NCI-H1436 treated with DMSO at 0.1 percent for 48 hours (cell line): Measurements from ENCODE around the gene OBSL1.

Experiments used
- DNase-seq: peaks from one replicate; lab custom pipeline; 2025; lab: John Stamatoyannopoulos, UW

Gene OBSL1

GRCh38 chr2:219565130-219566080 is 5.9 kb downstream of the OBSL1 start:
- no peak for DNase-seq

GRCh38 chr2:219563271-219563928 is 7.9 kb downstream of the OBSL1 start:
- no peak for DNase-seq

GRCh38 chr2:219562049-219563020 is 9.0 kb downstream of the OBSL1 start:
- no peak for DNase-seq

- no peak for DNase-seq
Measured at GRCh38 chr2:219561179-219562048, 9.9 kb downstream of the OBSL1 start.

GRCh38 chr2:219560893-219561178 is 10.5 kb downstream of the OBSL1 start:
- DNase-seq, result no peak

- no peak for DNase-seq
Measured at GRCh38 chr2:219560037-219560892, 11.1 kb downstream of the OBSL1 start.

- DNase-seq, result no peak
Measured at GRCh38 chr2:219559156-219559915, 12.0 kb downstream of the OBSL1 start.

GRCh38 chr2:219557791-219558785 is 13.3 kb downstream of the OBSL1 start:
- DNase-seq, result no peak

- DNase-seq, result no peak
Measured at GRCh38 chr2:219557320-219557719, 14.0 kb downstream of the OBSL1 start.

GRCh38 chr2:219556413-219556812 is 14.9 kb downstream of the OBSL1 start:
- DNase-seq, result no peak

GRCh38 chr2:219555956-219556355 is 15.4 kb downstream of the OBSL1 start:
- DNase-seq, result no peak

- DNase-seq, result no peak
Measured at GRCh38 chr2:219554350-219554749, 17.0 kb downstream of the OBSL1 start.

- DNase-seq, result no peak
Measured at GRCh38 chr2:219553463-219553963, 17.8 kb downstream of the OBSL1 start.

GRCh38 chr2:219553168-219553417 is 18.2 kb downstream of the OBSL1 start:
- DNase-seq, result no peak

- DNase-seq, result no peak
Measured at GRCh38 chr2:219552382-219553167, 18.8 kb downstream of the OBSL1 start.

GRCh38 chr2:219551441-219552381 is 19.6 kb downstream of the OBSL1 start:
- no peak for DNase-seq
